Left ventricle myocardium superior (tissue), 1 donor: Measurements from ENCODE around the gene BAIAP2. TPM values are rescaled to one million over a fixed set of nuclear protein-coding genes. Genes with fewer than 3 reads are reported as not detected.
"Not testable (repeated sequence)": the region's sequence is repeated elsewhere in the genome, so short reads cannot be mapped to it uniquely, and the experiment has no call there.

Source experiments
- ATAC-seq: fragments of 200-7000 bp; cut with Tn5 transposase; one replicate; pipeline ENCODE4 v1.9.1; 2020; ENCODE audit warnings: mild to moderate bottlenecking, moderate library complexity
- DNase-seq: peaks from one replicate; pipeline ENCODE4 v3.0.0-alpha.2; 2020
- intact Hi-C: fragments of 100-400 bp; cut with micrococcal nuclease; formaldehyde crosslinking; loops from one replicate; pipeline ENCODE4 v1.11.0; 2022
- total RNA-seq: library from RNA; stranded (reverse); fragmentation: NEBNext Ultra II Directional; extraction: Animal tissue kit (Norgen Biotek cat#: 25700); gene quantifications from one replicate; pipeline ENCODE4 v1.2.1, GENCODE V29; 2021
- donor health status: DM: no; HTN: yes; CAD: no; lungs with severe emphysema.

The BAIAP2 gene
- total RNA-seq, 1 donor from 2014 or later, result 32.7 TPM

DNA sequence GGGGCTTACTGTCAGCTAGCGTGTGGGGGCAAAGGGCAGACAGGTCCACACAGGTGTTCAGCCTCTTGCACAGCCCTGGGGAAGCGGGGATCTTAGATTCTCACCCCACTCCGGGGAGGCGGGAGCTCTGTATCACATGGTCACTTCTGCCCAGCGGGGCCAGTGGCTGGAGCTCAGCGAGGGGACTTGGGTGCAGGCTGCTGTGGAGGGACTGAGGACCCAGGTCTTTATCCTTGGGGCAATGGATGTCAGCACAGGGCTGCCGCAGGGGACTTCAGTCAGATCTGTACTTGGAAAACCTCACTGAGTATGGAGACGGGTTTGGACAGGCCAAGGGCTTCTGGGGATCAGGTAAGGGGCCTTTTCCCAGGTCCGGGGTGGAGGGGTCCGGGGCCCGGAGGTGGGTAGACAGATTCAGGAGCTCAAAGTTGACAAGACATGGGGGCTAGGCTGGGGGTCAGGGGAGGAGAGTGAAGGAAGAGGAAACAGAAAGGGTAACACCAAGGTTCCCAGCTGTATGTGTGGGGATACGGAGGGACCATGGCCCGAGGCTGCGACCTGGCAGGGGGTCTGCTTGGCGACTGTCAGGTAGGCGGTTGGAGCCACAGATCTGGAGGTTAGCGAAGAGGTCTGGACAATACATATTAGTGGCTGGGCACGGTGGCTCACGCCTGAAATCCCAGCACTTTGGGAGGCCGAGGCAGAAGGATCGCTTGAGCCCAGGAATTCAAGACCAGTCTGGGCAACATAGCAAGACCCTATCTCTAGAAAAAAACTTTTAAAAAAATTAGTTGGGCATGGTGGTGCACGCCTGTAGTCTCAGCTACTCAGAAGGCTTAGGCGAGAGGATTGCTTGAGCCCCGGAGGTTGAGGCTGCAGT is 15.1 kb upstream of the BAIAP2 start:
- DNase-seq (peak; percentile 23), ATAC-seq (no peak)
- intact Hi-C loops, result loop anchor here (10.0 kb wide), 1 partner anchor 85 kb away; no protein-coding TSS in a partner anchor

GRCh38 chr17:81020443-81020766 is 14.5 kb upstream of the BAIAP2 start:
- no peak for DNase-seq
- no peak for ATAC-seq
- intact Hi-C loops, result loop anchor here (10.0 kb wide), 1 partner anchor 84 kb away; no protein-coding TSS in a partner anchor

DNA sequence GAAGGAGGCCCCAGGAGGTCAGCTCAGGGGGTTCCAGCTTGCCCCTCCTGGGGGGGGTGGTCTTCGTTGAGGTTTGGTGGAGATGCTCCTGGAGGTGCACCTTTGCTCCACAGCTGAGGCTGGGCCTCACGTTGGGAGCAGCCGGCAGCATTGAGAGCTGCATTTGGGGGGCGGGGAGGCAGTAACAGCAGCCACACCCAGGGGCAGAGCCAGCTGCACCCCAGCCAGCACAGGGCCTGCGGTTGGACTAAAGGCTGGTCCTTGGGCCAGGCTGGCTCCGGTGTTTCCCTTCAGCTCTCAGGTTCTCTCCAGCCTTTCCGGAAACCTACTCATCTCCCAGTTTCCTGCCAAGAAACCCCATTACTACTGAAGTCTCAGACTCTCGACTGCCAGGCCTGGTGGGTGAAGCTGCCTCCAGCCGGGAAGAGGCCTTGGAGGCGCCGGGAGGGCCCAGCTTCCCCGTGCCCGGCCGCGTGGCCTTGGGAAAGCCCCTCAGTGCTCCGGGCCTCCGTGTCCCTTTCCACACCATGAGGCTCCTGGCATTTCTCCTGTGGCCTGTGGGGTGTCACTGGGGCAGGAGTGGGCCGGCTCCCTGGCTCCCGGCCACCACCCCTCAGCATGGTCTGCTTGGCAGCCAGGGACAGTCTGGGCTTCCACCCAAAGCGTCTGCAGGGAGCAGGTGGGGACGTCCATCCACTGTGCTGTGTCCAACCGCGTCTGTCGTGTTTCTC is 14.0 kb upstream of the BAIAP2 start:
- peak; percentile 90 for ATAC-seq

GRCh38 chr17:81021531-81022343 is 13.2 kb upstream of the BAIAP2 start:
- ATAC-seq (peak; percentile 4), DNase-seq (peak; percentile 2)
- intact Hi-C loops, result loop anchor here (10.0 kb wide), 1 partner anchor 83 kb away; no protein-coding TSS in a partner anchor

More for the DNA sequence above, 14.0 kb upstream of the BAIAP2 start:
- peak; percentile 87 for DNase-seq
- intact Hi-C loops, result loop anchor here (10.0 kb wide), 1 partner anchor 84 kb away; no protein-coding TSS in a partner anchor

- ATAC-seq, result no peak
- DNase-seq, result peak; percentile 2
- intact Hi-C loops, result loop anchor here (10.0 kb wide), 1 partner anchor 82 kb away; no protein-coding TSS in a partner anchor
Measured at GRCh38 chr17:81022344-81022676, 12.6 kb upstream of the BAIAP2 start.

DNA sequence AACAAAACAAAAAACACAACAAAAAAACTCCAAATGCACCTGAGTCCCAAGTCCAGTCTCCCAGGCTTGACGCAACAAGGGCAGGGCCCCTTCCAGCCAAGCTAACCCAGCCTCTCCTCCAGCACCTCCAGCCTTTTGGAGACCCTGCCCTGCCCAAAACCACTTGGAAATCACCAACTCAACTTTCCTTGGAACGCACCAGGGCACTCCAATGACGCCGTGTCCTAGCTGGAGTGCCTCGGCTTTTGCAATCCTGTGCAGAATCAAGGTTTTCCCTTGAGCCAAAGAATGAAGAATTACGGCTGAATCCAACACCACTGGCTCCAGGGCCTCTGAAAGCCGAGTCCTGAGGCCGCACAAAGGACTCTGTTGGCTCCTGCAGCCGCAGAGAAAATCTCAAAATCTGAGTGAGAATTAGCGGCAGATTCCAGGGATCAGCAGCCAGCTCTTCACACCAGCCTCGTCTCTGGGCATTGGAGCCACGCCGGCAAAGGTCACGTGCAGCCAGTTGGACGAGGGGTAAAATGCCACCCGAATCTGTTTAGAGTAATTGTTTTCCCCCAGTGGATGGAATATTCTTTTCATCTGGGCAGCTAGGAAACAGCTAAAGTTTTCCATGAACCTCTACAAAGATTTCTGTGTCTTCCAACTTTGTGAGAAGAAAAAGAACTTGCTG is 9.7 kb upstream of the BAIAP2 start:
- peak; percentile 2 for DNase-seq
- intact Hi-C loops, result loop anchor here (10.0 kb wide), 1 partner anchor 80 kb away; no protein-coding TSS in a partner anchor
- no peak for ATAC-seq

DNA sequence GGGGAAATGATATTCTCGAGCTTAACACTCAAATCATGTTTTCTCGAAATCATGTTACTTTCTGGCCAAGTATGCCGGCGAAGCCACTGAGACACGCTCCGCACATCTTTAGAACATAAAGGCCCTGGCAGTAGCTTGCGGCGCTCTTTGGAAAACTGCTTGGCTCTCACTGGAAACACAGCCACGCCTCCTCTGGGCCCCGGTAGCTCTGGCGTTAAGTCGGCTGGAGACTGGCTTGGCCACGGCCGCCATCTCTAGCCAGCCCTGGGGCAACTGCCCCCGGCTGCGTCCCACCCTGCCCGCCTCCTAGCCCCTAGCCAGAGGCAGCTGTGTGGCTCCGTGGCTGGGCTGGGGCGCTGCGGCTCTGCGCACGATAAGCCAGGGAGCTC is 9.2 kb upstream of the BAIAP2 start:
- intact Hi-C loops, result loop anchor here (10.0 kb wide), 1 partner anchor 79 kb away; no protein-coding TSS in a partner anchor
- DNase-seq, result peak; percentile 22
- no peak for ATAC-seq

- DNase-seq (peak; percentile 22), ATAC-seq (no peak)
- intact Hi-C loops, result loop anchor here (10.0 kb wide), 1 partner anchor 78 kb away; no protein-coding TSS in a partner anchor
Measured at GRCh38 chr17:81026266-81027036, 8.5 kb upstream of the BAIAP2 start.

GRCh38 chr17:81027038-81027437 is 7.9 kb upstream of the BAIAP2 start:
- intact Hi-C loops, result loop anchor here (10.0 kb wide), 1 partner anchor 78 kb away; no protein-coding TSS in a partner anchor
- ATAC-seq (no peak), DNase-seq (peak; percentile 22)

DNA sequence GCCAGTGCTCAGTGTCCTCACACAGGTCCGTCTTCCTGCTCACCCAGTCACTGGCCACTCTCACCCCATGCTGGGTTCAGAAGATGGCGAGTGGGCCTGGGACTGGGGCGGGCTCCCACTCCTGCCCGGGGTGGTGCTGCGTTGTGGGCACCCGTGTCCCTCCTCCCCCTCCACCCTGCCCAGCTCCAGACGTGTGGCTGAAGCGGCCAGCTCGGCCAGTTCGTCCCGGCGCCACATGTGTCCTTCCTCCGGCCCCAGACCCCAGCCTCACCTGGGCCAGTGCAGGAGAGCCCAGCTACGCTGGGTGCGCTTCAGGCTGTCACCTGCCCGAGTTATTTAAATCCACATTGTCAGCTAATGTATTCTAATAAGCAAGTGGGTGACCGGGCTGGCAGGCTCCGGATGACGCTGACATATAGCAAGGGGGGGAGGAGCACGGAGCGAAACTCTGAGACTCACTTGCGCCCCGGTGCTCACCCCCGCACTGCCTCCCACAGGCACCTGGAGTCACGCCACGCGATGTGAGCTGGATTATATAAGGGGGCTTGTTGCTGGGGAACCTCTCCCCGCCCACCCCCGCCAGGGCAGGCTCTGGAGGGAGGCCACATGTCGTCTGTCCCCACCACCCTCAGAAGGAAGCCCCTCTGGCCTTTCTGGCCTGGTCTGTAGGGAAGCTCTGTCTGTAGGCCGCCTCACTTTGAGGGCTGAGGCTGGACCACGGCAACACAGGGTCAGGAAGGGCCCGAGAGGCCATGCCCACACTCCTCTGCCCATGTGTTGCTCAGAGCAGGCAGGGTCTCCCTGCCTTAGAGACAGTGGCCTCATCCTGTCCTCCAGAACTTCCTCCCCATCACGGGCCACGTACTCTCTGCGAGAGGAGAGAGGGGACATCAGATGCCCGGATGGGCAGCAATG is 7.1 kb upstream of the BAIAP2 start:
- DNase-seq (peak; percentile 19), ATAC-seq (no peak)
- intact Hi-C loops, result loop anchor here (10.0 kb wide), 1 partner anchor 77 kb away; no protein-coding TSS in a partner anchor

- DNase-seq (peak; percentile 20), ATAC-seq (no peak)
- intact Hi-C loops, result loop anchor here (10.0 kb wide), 1 partner anchor 76 kb away; no protein-coding TSS in a partner anchor
Measured at GRCh38 chr17:81028506-81028858, 6.5 kb upstream of the BAIAP2 start.

- DNase-seq (no peak), ATAC-seq (no peak)
- intact Hi-C loops, result loop anchor here (10.0 kb wide), 1 partner anchor 75 kb away; no protein-coding TSS in a partner anchor
Measured at GRCh38 chr17:81029859-81030258, 5.1 kb upstream of the BAIAP2 start.

DNA sequence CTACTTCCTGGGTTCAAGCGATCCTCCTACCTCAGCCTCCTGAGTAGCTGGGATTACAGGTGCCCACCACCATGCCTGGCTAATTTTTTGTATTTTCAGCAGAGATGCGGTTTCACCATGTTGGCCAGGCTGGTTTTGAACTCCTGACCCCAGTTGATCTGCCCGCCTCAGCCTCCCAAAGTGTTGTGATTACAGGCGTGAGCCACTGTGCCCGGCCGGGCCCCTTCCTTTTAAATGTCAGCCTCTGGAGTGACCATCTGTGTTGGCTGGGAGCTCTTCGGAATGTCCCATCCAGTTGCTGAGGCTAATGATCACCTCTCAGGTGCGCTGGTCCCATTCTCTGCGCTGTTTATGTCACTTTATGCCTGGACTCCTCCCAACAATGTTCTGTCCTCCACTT is 4.6 kb upstream of the BAIAP2 start:
- intact Hi-C loops, ATAC-seq: not testable (repeated sequence)
- DNase-seq, result peak; percentile 26

- ATAC-seq (peak; percentile 47), DNase-seq (peak; percentile 65)
- intact Hi-C loops, result no loop called here
Measured at GRCh38 chr17:81030741-81031565, 4.0 kb upstream of the BAIAP2 start.

GRCh38 chr17:81031566-81032550 is 3.1 kb upstream of the BAIAP2 start:
- peak; percentile 6 for ATAC-seq
- DNase-seq, result peak; percentile 54
- intact Hi-C loops, result no loop called here
